Middle frontal gyrus (tissue), 1 donor: ENCODE results near the gene SIPA1L2.
A peak's percentile ranks its signal among the peaks of the same experiment; 100 is the strongest.
"Not testable (repeated sequence)": the region's sequence is repeated elsewhere in the genome, so short reads cannot be mapped to it uniquely, and the experiment has no call there.

ENCODE experiments used
- DNase-seq: peaks from one replicate; pipeline ENCODE4 v3.0.0-alpha.2; 2015; ENCODE audit warnings: low spot score; ENCODE audit errors: extremely low spot score

The SIPA1L2 gene

DNA sequence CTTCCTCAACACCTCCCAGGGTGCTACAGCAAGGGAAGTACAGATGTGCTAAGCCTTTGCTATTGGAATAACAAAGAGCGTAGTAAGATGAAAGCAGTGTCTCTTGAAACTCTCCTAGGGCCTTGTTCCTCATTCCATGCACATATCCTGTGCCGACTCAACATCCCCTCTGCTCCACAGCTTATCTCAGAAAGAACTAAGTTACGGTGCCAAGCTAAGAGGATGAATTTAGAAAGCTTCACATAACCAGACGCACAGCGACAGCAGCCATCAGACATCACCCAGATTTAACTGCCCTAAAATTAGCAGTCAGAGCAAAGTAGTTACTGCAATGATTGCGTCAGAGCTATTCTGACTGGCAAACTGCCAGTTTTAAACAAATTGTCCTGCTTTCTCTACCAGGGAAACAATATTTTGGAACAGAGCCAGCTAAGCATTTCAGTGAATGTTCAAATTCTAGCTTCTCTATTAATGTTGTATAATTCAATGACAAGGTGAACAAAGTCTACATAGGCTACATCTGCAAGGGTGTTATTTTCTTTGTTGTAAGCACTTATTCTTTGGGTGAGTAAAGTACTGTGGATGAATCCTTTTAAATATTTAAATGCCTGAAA lies 9.5 kb downstream of the SIPA1L2 start:
- DNase-seq = peak; percentile 65

DNA sequence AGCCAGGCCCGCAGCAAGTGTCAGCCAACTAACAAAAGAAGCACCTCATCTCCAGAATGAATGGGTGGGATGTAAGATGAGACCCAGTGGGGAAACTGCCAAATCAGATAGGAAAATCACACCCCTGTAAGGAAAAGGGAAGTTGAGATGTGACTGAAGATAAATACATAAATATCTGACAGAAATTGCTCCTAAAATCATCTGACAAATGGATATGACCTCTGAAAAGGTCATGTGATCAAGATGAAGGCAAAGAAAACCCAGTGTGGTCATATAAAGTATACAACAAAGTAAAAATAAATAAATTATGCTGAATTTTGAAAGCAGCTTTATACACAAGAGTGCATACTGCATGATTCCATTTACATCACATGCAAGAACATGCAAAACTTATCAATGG lies 12.7 kb downstream of the SIPA1L2 start:
- DNase-seq = no peak

DNA sequence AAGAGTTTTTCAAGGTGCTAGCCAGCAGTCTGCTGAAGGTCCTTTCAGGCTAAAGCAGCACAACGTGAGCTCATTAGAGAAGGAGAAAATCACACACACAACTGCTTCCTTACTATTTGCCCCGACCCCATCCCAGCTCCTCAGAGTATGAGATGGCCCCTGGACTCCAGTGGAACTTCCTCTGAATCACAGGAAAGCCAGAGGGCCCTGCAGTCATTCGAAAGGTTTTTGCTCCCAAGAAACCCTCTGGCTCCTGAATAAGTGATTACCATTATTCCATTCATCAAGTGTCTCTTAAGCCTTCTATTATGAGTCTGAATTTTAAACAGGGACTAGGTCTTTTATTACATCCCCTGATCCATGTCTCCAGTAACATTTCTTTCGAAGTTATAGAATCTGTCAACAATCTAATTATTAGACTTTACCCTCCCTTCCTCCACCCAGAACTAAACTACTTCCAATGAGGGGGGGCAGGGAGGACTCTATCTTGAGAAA lies 14.6 kb downstream of the SIPA1L2 start:
- no peak for DNase-seq

DNA sequence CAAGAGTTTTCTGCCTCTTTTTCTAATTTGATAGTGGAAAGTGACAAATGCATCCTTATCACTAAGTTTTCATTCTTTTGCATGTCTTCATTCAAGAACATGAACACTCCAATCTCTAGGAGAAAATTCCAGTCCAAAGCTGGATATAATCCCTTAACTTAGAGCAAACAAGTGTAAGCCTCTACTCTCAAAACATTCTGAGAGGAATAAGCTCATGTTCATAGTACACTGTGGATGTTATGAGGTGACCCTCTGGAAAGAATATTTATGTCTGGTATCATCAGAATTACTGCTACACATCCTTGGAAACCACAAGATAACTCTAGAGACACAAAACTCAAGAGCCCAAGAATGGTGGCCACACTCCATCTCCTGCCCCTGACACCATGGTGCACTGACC lies 15.1 kb downstream of the SIPA1L2 start:
- DNase-seq = no peak

DNA sequence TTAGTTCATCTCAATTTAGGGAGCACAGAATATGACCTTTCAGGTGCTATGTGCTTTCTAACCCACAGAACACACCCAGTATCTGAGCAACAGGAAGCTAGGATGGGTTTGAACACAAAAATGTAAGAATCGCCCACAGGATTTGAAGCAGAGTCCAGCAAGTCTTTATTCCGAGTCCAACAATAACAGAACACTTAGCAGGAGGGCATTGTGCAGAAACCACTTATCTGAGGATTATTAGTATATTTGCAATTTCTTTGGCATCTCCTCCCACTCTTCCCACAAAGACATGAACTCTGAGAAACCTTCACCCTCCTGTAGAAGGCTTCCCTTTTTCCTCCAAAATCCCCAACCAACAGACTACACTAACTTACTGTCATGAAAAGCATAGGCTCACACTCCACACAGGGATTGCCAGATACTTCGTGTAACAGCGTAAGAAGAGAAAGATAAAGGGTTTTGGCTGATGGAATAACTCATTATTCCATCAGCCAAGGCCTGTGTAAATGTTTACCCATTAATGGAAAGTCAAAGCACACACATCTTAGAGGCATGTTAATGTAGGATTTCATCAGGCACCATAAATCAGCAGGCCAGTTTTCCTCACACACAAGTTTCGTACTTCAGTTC lies 16.1 kb downstream of the SIPA1L2 start:
- DNase-seq = no peak

DNA sequence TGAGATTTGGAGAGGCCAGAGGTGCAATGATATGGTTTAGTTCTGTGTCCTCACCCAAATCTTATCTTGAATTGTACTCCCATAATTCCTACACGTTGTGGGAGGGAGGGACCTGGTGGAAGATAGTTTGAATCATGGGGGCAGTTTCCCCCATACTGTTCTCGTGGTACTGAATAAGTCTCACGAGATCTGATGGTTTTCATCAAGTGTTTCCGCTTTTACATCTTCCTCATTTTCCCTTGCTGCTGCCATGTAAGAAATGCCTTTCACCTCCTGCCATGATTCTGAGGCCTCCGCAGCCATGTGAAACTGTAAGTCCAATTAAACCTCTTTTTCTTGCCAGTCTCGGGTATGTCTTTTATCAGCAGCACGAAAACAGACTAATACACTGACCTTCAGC lies 17.1 kb downstream of the SIPA1L2 start:
- DNase-seq = not testable (repeated sequence)

DNA sequence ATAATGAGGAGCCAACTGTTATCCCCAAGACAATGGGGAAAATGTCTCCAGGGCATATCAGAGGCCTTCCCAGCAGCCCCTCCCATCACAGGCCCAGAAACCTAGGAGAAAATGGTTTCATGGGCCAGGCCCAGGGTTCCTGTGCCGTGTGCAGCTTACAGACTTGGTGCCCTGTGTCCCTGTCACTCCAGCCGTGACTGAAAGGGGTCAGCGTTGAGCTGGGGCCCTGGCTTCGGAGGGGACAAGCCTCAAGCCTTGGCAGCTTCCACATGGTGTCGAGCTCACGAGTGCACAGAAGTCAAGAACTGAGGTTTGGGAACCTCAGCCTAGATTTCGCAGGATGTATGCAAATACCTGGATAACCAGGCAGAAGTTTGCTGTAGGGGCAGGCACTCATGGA lies 18.1 kb downstream of the SIPA1L2 start:
- no peak for DNase-seq

DNA sequence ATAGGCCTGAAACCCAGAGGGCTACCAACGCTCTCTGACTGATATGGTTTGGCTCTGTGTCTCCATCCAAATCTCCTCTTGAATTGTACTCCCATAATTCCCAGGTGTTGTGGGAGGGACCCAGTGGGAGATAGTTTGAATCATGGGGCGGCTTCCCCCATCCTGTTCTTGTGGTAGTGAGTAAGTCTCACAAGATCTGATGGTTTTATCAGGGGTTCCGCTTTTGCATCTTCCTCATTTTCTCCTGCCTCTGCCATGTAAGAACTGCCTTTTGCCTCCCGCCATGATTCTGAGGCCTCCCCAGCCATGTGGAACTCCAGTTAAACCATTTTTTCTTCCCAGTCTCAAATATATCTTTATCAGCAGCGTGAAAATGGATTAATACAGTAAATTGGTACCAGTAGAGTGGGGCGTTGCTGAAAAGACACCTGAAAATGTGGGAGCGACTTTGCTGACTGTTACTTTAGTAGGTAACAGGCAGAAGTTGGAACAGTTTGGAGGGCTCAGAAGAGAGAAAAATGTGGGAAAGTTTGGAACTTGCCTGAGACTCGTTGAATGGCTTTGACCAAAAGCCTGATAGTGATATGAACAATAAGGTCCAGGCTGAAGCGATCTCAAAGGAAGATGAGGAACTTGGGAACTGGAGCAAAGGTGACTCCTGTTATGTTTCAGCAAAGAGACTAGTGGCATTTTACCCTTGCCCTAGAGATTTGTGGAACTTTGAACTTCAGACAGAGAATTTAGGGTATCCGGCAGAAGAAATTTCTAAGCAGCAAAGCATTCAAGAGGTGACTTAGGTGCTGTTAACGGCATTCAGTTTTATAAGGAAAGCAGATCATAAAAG lies 18.8 kb downstream of the SIPA1L2 start:
- not testable (repeated sequence) for DNase-seq

DNA sequence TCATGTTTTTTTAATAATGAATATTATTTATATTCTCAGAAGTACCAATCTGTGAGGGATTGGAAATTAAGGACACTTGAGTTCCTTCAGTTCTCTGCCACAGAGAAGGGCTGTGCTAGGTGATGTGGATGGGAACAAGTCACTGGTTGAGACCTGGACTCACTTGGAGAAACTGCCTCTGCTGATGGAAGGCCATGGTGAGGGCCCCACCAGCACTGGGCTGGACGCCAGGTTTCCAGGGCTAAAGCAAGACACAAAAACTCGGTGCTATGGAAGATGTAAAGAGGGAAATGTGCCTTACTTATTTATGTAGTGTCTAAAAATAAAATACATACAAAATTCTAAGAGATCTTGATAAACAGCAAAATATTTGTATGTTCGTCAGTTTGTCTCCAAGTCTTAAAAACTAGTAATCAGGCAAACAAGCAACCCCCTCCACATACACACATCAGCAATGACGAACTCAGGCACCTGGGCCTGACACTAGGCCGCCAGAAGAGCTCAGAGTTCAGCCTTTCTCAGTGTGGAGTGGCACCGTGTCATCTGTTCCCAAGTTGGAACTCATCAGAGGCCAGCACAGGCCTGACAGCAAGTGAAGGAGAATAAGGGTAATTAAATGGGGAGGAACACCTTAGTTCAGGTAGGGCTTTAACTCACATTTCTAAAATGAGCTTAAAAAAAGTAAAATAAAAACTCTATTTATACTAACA lies 19.6 kb downstream of the SIPA1L2 start:
- DNase-seq = no peak

DNA sequence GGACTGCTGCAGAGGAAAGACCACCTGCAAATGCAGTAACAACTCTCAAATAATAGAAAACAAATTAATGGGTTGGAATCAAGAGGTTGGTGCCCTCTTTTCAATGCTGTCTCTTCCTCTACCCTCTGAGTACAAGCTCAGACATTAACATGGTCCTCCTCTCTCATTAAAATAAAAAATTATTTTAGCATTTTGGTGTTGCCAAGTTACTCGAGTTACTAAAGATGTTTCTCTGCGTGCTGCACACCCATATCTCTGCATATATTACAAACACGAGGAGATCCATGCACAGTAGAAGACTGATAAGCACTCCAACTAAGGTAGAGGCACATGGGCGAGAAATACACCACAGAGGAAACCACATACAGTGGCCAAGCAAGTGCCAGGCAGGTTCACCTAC lies 21.5 kb downstream of the SIPA1L2 start:
- DNase-seq = no peak

DNA sequence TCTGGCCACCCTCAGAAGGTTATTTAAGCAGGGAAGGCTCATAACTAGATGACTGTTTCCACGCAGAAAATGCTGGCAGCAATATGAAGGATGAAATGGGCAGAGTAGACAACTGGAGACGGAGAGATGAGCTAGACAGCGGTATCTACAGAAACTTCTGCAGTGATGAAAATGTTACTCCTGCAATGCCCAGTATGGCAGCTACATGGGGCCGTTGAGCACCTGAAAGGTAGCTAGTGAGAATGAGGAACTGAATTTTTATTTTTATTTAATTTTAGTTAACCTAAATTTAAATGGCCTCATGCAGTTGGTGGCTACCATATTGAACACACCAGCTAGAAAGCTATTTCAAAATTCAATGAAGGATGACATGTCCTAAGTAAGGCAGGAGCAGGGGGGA lies 27.3 kb downstream of the SIPA1L2 start:
- DNase-seq = no peak

DNA sequence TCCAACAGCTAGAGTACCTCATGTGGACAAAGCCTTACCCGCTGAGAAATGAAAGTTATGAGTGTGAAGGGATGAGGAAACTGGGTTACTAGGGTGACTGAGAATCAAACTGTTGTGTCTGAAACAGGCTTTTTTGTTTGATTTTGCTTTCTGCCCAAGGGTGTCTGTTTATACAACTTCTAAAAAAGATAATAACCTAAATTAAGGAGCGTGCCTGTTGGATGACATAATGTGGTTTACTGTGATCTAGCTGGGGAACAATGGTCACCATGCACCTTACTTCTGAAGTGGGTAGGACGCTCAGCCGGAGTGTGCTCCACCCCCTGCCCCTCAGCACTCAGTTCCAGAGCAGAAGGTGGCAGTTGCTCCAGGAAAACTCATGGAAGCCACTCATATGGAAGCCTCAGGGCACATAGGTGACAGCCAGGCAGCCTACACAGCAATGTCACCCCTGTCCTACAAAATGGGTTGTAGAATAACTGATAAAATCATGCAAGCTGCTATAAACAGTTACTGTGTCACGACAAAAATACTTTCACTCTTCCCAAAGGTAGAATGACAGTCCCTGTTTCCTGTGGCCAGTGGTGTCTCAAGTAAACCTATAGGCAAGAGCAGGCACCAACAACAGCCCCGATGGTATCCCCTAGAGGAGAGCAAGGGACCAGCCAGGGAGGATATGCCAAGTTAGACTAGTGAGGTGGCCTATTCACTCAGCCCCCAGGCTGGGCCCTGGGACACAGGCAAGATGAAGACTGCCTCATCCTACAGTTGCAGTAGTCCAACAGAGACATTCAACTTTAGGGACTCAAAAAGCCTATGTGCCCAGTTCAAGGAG lies 29.3 kb downstream of the SIPA1L2 start:
- no peak for DNase-seq

DNA sequence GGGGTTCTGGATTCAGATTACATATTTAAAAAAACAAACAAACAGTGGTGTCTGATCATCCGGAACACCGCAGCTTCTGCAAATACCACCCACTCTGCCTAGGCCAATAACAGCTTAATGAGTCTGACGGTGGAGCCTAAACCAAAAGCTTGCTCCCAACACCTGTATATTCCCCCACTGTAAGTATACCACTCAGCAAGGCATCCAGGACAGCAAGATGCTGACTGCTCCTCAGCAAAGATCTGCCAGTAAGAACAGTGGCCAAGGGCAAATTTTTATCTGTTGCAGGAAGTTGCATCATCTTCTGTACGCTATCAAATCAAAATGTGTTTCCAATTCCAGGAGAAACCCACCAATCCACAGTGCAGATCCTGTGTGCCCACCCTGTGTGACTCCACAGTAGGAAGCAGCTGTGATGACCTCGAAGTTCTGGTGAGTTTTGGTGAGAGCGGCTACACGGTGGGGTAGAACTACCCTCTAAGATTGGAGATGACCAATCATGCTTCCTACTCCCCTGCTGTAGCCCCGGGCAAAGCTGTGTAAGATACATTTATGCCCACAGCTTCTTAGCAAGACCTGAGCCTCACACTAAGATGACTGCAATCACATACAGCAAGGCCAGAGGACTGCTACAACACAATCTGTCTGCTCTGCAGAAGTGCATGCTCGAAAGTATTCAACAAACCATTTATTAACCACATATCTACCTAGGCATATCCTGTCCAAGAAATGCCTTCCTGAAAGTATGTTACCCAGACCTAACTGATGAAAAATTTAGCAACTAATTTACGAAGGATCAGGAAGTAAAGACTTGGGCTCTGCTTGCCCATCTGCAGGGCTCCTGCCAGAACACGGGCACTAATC lies 30.5 kb downstream of the SIPA1L2 start:
- DNase-seq = no peak

DNA sequence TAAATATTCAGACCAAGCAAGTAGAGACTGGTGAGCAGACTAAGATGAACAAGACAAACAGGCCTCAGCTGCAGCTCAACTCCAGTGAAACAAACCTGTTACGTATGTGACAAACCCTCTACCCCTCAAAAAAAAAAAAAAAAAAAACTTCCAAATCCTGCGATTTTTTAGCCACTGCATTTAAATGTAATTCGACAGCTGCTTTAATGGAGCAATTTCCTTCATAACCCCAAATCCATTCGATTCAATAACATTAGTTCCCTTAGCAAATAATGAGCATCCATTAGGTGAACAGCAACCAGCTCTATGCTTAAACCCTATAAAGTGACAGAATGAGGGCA lies 31.1 kb downstream of the SIPA1L2 start:
- DNase-seq = no peak

DNA sequence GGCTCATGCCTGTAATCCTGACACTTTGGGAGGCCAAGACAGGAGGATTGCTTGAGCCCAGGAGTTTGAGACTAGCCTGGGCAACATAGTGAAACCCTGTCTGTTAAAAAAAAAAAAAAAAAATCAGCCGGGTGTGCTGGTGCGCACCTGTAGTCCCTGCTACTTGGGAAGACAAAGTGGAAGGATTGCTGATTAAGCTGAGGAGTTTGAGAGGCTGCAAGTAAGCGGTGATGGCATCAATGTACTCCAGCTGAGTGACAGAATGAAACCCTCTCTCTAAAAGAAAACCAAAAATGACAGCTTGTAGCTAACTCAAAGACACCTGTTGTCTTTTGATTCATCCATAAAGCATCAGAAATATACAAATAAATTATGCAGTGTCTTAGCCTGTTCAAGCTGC lies 31.8 kb downstream of the SIPA1L2 start:
- no peak for DNase-seq

DNA sequence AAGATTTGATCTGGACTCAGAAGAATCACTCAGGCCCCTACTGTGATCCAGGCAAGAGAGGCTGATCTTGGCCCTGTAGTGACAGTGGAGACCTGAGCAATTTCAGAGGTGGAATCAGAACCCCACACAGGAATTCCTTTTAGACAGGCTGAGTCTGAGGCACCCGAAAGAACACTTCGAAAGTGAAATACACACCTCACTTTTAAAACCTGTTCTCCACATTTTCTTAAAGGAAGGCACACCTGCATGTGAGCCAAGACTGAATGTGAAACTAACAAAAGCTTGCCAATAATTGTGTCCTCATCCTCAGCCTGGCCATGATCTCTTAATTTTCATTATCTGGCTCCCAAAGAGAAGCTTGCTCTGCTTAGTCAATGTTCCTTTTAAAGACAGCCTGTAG lies 32.2 kb downstream of the SIPA1L2 start:
- DNase-seq = no peak

DNA sequence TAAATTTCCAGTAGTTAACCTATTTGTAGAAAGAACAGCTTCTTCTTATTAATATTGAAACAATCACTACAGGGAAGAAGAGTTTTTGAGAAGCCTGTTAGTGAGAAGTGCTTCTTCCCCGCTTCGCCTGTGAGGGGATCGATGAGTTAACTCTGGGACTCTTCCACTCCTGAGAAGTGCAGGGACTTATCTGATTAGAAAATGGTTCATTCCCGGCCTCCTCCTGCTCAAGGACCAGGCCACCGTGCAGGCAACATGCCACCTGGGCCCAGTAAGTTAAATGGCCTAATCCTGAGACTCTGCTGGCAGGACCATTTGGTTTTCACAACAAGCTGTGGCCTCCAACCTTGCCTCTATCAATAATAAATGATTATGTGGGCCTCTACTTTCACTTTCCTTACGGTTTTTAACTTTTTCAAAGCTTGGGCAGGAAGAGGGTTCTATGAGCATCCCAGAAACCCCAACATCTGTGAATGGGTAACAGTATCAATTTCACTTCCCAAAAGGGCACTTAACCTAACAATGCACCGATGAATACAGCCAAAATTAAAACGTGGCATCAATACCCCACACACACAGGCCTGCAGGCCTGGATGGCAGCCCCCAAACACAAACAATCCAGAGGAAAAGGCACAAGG lies 33.1 kb downstream of the SIPA1L2 start:
- no peak for DNase-seq

DNA sequence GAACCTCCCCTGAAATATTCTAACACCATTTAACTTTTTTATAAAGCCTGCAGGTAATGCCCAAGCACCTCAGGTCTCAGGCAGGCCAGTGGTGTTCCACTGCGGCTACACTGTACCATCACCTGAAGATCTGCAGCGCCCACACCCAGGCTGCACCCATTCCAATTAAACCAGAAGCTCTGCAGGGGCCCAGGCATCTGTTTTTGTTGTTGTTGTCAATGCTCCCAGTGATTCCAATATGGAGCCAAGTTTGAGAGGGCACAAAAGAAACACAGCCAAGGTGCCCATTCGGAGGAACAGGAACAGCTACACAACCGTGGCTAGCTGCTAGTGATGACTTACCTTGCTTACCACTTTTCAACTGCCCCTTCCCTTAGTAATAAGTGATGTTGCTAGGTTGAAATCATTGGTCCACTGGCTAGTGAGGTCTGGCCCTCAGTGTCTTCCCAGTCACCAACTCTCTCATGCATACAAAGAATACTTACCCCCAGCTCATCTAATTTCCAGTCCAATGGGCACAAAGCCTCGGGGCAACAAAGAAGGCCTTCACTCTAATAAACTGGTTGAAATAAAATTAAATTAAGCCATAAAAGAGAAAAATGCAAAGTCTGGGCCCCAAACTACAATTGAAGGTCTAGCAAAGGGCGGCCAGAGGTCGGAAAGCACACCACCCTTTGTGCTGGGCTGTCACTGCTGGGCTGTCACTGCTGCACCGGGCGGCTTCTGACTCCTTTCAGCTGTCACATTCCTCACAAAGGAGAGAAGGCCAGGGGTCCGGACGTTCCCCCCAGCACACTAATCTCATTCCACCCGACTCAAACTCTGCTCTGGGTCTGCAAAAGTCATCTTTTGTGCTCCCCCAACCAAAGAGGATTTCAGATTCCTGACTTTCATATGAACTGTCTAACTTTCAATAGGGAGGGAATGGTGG lies 34.9 kb downstream of the SIPA1L2 start:
- no peak for DNase-seq
